Calu3 (cell line): Measurements from ENCODE around the gene EBP. TPM values are rescaled to one million over a fixed set of nuclear protein-coding genes. Genes with fewer than 3 reads are reported as not detected.

Source experiments
- BruUV-seq: library from RNA; stranded (reverse); fragments of 400-500 nt; replicated peaks from 2 replicates; lab custom pipeline; 2021; lab: Mats Ljungman, UMichigan
- CTCF ChIA-PET: fragments of 300-600 bp; sonication (Branson Sonifier 250); formaldehyde crosslinking; loops from one replicate; lab custom pipeline; 2022; ENCODE audit warnings: antibody characterized with exemption; lab: Charles Lee
- DNase-seq: peaks from one replicate; pipeline ENCODE4 v3.0.0; 2022
- H3K27ac Mint-ChIP-seq: one replicate; pipeline ENCODE4 v1.8.0; 2022; ENCODE audit warnings: mixed read lengths; ENCODE audit not compliant: unreplicated experiment
- H3K27me3 Mint-ChIP-seq: one replicate; pipeline ENCODE4 v1.8.0; 2022; ENCODE audit warnings: mixed read lengths; ENCODE audit not compliant: unreplicated experiment
- H3K36me3 Mint-ChIP-seq: one replicate; pipeline ENCODE4 v1.8.0; 2022; ENCODE audit warnings: mild to moderate bottlenecking, moderate library complexity, mixed read lengths; ENCODE audit not compliant: insufficient read depth, unreplicated experiment
- H3K4me1 Mint-ChIP-seq: one replicate; pipeline ENCODE4 v1.8.0; 2022; ENCODE audit warnings: mild to moderate bottlenecking, low read depth, mixed read lengths; ENCODE audit not compliant: unreplicated experiment
- H3K4me3 Mint-ChIP-seq: one replicate; pipeline ENCODE4 v1.8.0; 2022; ENCODE audit warnings: mild to moderate bottlenecking, low read depth, moderate library complexity, mixed read lengths; ENCODE audit not compliant: unreplicated experiment
- H3K9me3 Mint-ChIP-seq: one replicate; pipeline ENCODE4 v1.8.0; 2022; ENCODE audit warnings: low read depth, mixed read lengths; ENCODE audit not compliant: unreplicated experiment
- CTCF ChIP-seq: fragments of 200-600 bp; IDR thresholded peaks from one replicate; pipeline ENCODE4 v1.8.0; 2022; ENCODE audit warnings: antibody characterized with exemption; ENCODE audit not compliant: unreplicated experiment
- intact Hi-C: fragments of 100-400 bp; cut with micrococcal nuclease; formaldehyde crosslinking; loops from one replicate; pipeline ENCODE4 v1.10.0; 2022; ENCODE audit not compliant: unreplicated experiment
- total RNA-seq: library from RNA; stranded (reverse); gene quantifications from 2 replicates; pipeline ENCODE4 v1.2.3, GENCODE V29; 2022

The EBP gene
- total RNA-seq, 1 experiment from 2014 or later, result 186 TPM

GRCh38 chrX:48476919-48477318, 44.7 kb upstream of the EBP start:
- Mint-ChIP-seq H3K27me3 (no peaks in the 10 kb centered on the region), H3K4me3 (peak overlapping the region; percentile 78), H3K4me1 (peaks cover 32% of the 10 kb centered on the region), H3K36me3 (peaks cover 57% of the 10 kb centered on the region), H3K27ac (peak overlapping the region; percentile 97), H3K9me3 (no peaks in the 10 kb centered on the region)
- CTCF ChIA-PET, result no interaction called here
- intact Hi-C loops, result no loop called here
- no peak for TF ChIP-seq CTCF
- no peak for DNase-seq
- no TSS peak for BruUV-seq

- DNase-seq, result no peak
- peak overlapping the region; percentile 78 for H3K4me3 Mint-ChIP-seq
- intact Hi-C loops, result no loop called here
- H3K27me3 Mint-ChIP-seq, result no peaks in the 10 kb centered on the region
- BruUV-seq, result no TSS peak
- peaks cover 32% of the 10 kb centered on the region for H3K4me1 Mint-ChIP-seq
- CTCF ChIA-PET, result interaction anchor here (0.6 kb wide), 1 partner anchor 896 kb away, joined by 6 read pairs; no protein-coding TSS in a partner anchor
- no peak for TF ChIP-seq CTCF
- H3K27ac Mint-ChIP-seq, result peak overlapping the region; percentile 97
- H3K36me3 Mint-ChIP-seq, result peaks cover 60% of the 10 kb centered on the region
- H3K9me3 Mint-ChIP-seq, result no peaks in the 10 kb centered on the region
These were observed 43.5 kb upstream of the EBP start for GRCh38 chrX:48477960-48478755.

- CTCF ChIA-PET, result interaction anchor here (0.6 kb wide), 1 partner anchor 897 kb away, joined by 6 read pairs; no protein-coding TSS in a partner anchor
- Mint-ChIP-seq H3K4me1 (peaks cover 32% of the 10 kb centered on the region), H3K27ac (peak overlapping the region; percentile 79), H3K36me3 (peaks cover 66% of the 10 kb centered on the region), H3K27me3 (no peaks in the 10 kb centered on the region), H3K9me3 (no peaks in the 10 kb centered on the region), H3K4me3 (peak overlapping the region; percentile 37)
- TF ChIP-seq CTCF, result no peak
- intact Hi-C loops, result no loop called here
- no TSS peak for BruUV-seq
- no peak for DNase-seq
These were observed 42.8 kb upstream of the EBP start for GRCh38 chrX:48478806-48479205.

- CTCF ChIA-PET, result no interaction called here
- peaks cover 65% of the 10 kb centered on the region for H3K36me3 Mint-ChIP-seq
- peak overlapping the region; percentile 62 for H3K27ac Mint-ChIP-seq
- DNase-seq, result no peak
- H3K9me3 Mint-ChIP-seq, result no peaks in the 10 kb centered on the region
- no peak overlapping the region for H3K4me3 Mint-ChIP-seq
- TF ChIP-seq CTCF, result no peak
- peaks cover 32% of the 10 kb centered on the region for H3K4me1 Mint-ChIP-seq
- H3K27me3 Mint-ChIP-seq, result no peaks in the 10 kb centered on the region
- no TSS peak for BruUV-seq
- intact Hi-C loops, result no loop called here
These were observed 41.5 kb upstream of the EBP start for GRCh38 chrX:48480142-48480541.
